SK-N-MC (cell line): ENCODE results near the gene MTUS2.

ENCODE experiments used
- EZH2 ChIP-seq: fragments of 200-600 bp; sonication (generic); IDR thresholded peaks from one replicate; pipeline ENCODE4 v1.6.1; 2017; ENCODE audit warnings: antibody characterized with exemption
- POLR2AphosphoS5 ChIP-seq: IDR thresholded peaks from 2 replicates; pipeline ENCODE4 v1.6.1; 2012; ENCODE audit warnings: mild to moderate bottlenecking, low read depth, low read length, borderline replicate concordance

GRCh38 chr13:28826368-28826767 lies 6.2 kb downstream of the MTUS2 start:
- TF ChIP-seq POLR2AphosphoS5 (no peak), EZH2 (no peak)
